Cardiac fibroblast (primary cell): ENCODE results near the gene ADARB2.

ENCODE experiments used
- DNase-seq, 2 donors: peaks; one replicate each; pipeline versions ENCODE4 v3.0.0 to v3.0.0-alpha.2; 2010; ENCODE audit warnings: low read depth in 2 of 2
- H3K4me3 ChIP-seq, 2 donors: replicated peaks in 1 of 2; 1 replicate in 1 of 2; 2 replicates in 1 of 2; pipeline ENCODE4 v1.5.1; 2011; ENCODE audit warnings: low read depth in 2 of 2, low read length in 2 of 2, mild to moderate bottlenecking in 2 of 2, moderate library complexity in 1 of 2
- TF ChIP-seq, protein P1 (sequence below): IDR thresholded peaks from one replicate; pipeline ENCODE4 v1.5.1; 2011; ENCODE audit warnings: low read depth, mild to moderate bottlenecking, low read length, inconsistent platforms

The ADARB2 gene

GRCh38 chr10:1381339-1381738, 356.0 kb downstream of the ADARB2 start:
- H3K4me3 ChIP-seq = no peak overlapping the region
- TF ChIP-seq, protein P1, sequence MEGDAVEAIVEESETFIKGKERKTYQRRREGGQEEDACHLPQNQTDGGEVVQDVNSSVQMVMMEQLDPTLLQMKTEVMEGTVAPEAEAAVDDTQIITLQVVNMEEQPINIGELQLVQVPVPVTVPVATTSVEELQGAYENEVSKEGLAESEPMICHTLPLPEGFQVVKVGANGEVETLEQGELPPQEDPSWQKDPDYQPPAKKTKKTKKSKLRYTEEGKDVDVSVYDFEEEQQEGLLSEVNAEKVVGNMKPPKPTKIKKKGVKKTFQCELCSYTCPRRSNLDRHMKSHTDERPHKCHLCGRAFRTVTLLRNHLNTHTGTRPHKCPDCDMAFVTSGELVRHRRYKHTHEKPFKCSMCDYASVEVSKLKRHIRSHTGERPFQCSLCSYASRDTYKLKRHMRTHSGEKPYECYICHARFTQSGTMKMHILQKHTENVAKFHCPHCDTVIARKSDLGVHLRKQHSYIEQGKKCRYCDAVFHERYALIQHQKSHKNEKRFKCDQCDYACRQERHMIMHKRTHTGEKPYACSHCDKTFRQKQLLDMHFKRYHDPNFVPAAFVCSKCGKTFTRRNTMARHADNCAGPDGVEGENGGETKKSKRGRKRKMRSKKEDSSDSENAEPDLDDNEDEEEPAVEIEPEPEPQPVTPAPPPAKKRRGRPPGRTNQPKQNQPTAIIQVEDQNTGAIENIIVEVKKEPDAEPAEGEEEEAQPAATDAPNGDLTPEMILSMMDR = no peak
- no peak for DNase-seq

GRCh38 chr10:1380088-1380671, 357.1 kb downstream of the ADARB2 start:
- DNase-seq = no peak
- TF ChIP-seq, protein P1 = no peak
- H3K4me3 ChIP-seq = no peak overlapping the region

- TF ChIP-seq, protein P1 = no peak
- DNase-seq = no peak
- H3K4me3 ChIP-seq = no peak overlapping the region
Observed at GRCh38 chr10:1379601-1380000, 357.7 kb downstream of the ADARB2 start.

GRCh38 chr10:1378473-1378872, 358.9 kb downstream of the ADARB2 start:
- TF ChIP-seq, protein P1 = no peak
- H3K4me3 ChIP-seq = no peak overlapping the region
- no peak for DNase-seq

- TF ChIP-seq, protein P1 = no peak
- no peak for DNase-seq
- H3K4me3 ChIP-seq = no peak overlapping the region
Observed at GRCh38 chr10:1377740-1378397, 359.5 kb downstream of the ADARB2 start.

GRCh38 chr10:1377231-1377630, 360.1 kb downstream of the ADARB2 start:
- TF ChIP-seq, protein P1 = no peak
- H3K4me3 ChIP-seq = no peak overlapping the region
- DNase-seq = no peak
